SJSA1 (cell line): ENCODE data around the gene IAH1. TPM values are rescaled to one million over a fixed set of nuclear protein-coding genes. Genes with fewer than 3 reads are reported as not detected.

Experiments used
- DNase-seq, 2 experiments: peaks; one replicate each; pipeline ENCODE4 v3.0.0-alpha.2; 2015 to 2020; ENCODE audit warnings: low spot score in 2 of 2, low read depth in 1 of 2
- H3K27ac ChIP-seq: fragments of 250-450 bp; sonication (Bioruptor Pico); 2 replicates; pipeline ENCODE4 v1.5.1; 2020; ENCODE audit warnings: mild to moderate bottlenecking, moderate library complexity
- H3K27me3 ChIP-seq: fragments of 250-450 bp; sonication (Bioruptor Pico); replicated peaks from 2 replicates; pipeline ENCODE4 v1.5.1; 2020; ENCODE audit warnings: mild to moderate bottlenecking, moderate library complexity
- H3K36me3 ChIP-seq: fragments of 250-450 bp; sonication (Bioruptor Pico); 2 replicates; pipeline ENCODE4 v1.5.1; 2020; ENCODE audit warnings: mild to moderate bottlenecking
- H3K4me1 ChIP-seq: fragments of 250-450 bp; sonication (Bioruptor Pico); replicated peaks from 2 replicates; pipeline ENCODE4 v1.6.1; 2021; ENCODE audit warnings: mild to moderate bottlenecking
- H3K4me3 ChIP-seq: fragments of 250-450 bp; sonication (Bioruptor Pico); 2 replicates; pipeline ENCODE4 v1.5.1; 2020; ENCODE audit warnings: mild to moderate bottlenecking
- H3K9me3 ChIP-seq: fragments of 250-450 bp; sonication (Bioruptor Pico); replicated peaks from 2 replicates; pipeline ENCODE4 v1.5.1; 2020; ENCODE audit warnings: mild to moderate bottlenecking
- total RNA-seq: library from RNA; depleted of rRNA; stranded (reverse); fragments of >200 nt; shearing (Covaris generic); gene quantifications from 2 replicates; pipeline ENCODE4 v1.2.3, GENCODE V29; 2014

IAH1 gene
- total RNA-seq, 1 experiment from 2014 or later = 121 TPM

GRCh38 chr2:9462886-9463697 is 11.3 kb upstream of the IAH1 start:
- no peaks in the 10 kb centered on the region for H3K4me1 ChIP-seq
- H3K9me3 ChIP-seq = no peaks in the 10 kb centered on the region
- no peak overlapping the region for H3K27ac ChIP-seq
- H3K4me3 ChIP-seq = no peak overlapping the region
- peaks cover 65% of the 10 kb centered on the region for H3K36me3 ChIP-seq
- no peaks in the 10 kb centered on the region for H3K27me3 ChIP-seq
- DNase-seq = no peak

DNA sequence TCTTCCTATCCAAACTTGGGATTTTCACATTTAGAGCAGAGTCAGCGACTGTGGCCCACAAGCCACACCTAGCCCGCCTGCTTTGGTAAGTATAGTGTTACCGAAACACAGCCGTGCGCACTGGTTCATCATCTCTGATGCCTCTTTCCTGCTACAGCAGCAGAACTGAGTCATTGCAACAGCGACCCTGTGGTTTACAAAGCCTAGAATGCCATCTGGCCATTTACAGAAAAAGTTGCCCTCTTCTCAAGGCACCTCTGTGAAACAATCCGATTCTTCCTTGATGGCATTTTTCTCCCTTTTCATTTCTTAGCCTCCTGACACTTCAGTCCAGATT is 10.7 kb upstream of the IAH1 start:
- Histone ChIP-seq H3K4me1 (no peaks in the 10 kb centered on the region), H3K9me3 (no peaks in the 10 kb centered on the region), H3K27me3 (no peaks in the 10 kb centered on the region), H3K4me3 (no peak overlapping the region), H3K27ac (no peak overlapping the region), H3K36me3 (peaks cover 62% of the 10 kb centered on the region)
- DNase-seq = no peak

DNA sequence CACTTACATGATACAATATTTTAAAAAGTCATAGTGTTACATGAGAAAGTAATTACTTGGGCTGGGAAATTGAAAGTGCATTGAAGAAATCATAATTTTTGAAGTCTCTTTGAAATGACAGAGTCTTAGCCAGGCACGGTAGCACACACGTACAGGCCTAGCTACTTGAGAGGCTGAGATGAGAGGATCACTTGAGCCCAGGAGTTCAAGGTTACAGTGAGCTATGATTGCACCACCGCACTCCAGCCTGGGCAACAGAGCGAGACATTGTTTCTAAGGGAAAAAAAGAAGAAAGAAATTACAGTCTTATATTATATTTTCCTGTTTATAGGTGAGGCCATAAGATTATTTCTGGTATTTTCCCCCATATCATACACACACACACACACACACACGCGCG is 9.2 kb upstream of the IAH1 start:
- H3K36me3 ChIP-seq = peaks cover 62% of the 10 kb centered on the region
- no peaks in the 10 kb centered on the region for H3K27me3 ChIP-seq
- H3K4me3 ChIP-seq = no peak overlapping the region
- no peak for DNase-seq
- H3K9me3 ChIP-seq = no peaks in the 10 kb centered on the region
- no peaks in the 10 kb centered on the region for H3K4me1 ChIP-seq
- H3K27ac ChIP-seq = no peak overlapping the region

DNA sequence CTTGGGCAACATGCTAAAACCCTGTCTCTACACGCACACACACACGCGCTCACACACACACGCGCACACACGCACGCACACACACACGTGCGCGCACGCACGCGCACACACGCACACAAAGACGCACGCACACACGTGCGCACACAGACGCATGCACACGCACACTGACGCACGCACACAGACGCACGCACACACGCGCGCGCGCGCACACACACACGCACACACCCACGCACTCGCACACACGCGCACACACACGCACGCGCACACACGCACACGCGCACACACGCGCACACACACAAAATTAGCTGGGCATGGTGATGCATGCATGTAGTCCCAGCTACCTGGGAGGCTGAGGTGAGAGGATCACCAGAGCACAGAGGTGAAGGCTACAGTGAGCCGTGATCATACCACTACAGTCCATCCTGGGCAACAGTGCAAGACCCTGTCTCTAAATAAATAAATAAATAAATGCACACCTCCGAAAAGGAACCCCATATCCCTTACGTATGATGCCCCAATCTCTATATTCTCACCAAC is 8.1 kb upstream of the IAH1 start:
- Histone ChIP-seq H3K27me3 (no peaks in the 10 kb centered on the region), H3K4me1 (no peaks in the 10 kb centered on the region), H3K9me3 (no peaks in the 10 kb centered on the region), H3K36me3 (peaks cover 66% of the 10 kb centered on the region), H3K27ac (no peak overlapping the region), H3K4me3 (no peak overlapping the region)
- no peak for DNase-seq

DNA sequence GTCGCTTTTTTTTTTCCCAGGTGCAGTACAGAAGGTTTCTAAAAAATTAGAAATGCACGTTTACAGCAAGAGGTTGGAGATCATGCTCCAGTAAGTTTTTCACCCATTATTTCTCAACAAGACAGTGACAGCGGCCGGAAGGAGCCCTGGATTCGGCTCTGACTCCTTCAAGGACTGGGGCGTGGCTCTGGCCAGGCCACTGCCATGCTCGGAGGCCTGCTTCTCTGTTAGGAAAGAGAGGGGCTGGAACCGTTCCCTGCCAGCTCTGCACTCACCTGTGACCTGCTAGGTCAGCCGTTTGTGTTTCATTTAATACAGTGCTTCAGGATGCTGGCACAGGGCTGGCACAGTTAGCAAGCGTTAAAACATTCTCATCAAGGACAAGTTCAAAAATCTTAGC is 6.7 kb upstream of the IAH1 start:
- Histone ChIP-seq H3K4me3 (no peak overlapping the region), H3K27me3 (no peaks in the 10 kb centered on the region), H3K9me3 (no peaks in the 10 kb centered on the region), H3K4me1 (no peaks in the 10 kb centered on the region), H3K36me3 (peaks cover 61% of the 10 kb centered on the region), H3K27ac (no peak overlapping the region)
- DNase-seq = no peak

- DNase-seq = no peak
- no peak overlapping the region for H3K27ac ChIP-seq
- H3K36me3 ChIP-seq = peaks cover 58% of the 10 kb centered on the region
- H3K4me1 ChIP-seq = peaks cover 15% of the 10 kb centered on the region
- no peaks in the 10 kb centered on the region for H3K9me3 ChIP-seq
- no peaks in the 10 kb centered on the region for H3K27me3 ChIP-seq
- H3K4me3 ChIP-seq = no peak overlapping the region
Measured at GRCh38 chr2:9471206-9471605, 3.1 kb upstream of the IAH1 start.

- H3K4me1 ChIP-seq = peaks cover 17% of the 10 kb centered on the region
- no peaks in the 10 kb centered on the region for H3K27me3 ChIP-seq
- H3K4me3 ChIP-seq = no peak overlapping the region
- peaks cover 68% of the 10 kb centered on the region for H3K36me3 ChIP-seq
- H3K9me3 ChIP-seq = no peaks in the 10 kb centered on the region
- DNase-seq = no peak
- no peak overlapping the region for H3K27ac ChIP-seq
Measured at GRCh38 chr2:9472511-9472910, 1.8 kb upstream of the IAH1 start.

- DNase-seq = no peak
- Histone ChIP-seq H3K4me1 (peaks cover 17% of the 10 kb centered on the region), H3K4me3 (peak overlapping the region; percentile 87; the same call in 1 of the 2 replicates), H3K9me3 (no peaks in the 10 kb centered on the region), H3K36me3 (peaks cover 73% of the 10 kb centered on the region), H3K27me3 (no peaks in the 10 kb centered on the region), H3K27ac (no peak overlapping the region)
Measured at GRCh38 chr2:9473308-9473984, 905 bp upstream of the IAH1 start.

- H3K4me3 ChIP-seq = peak overlapping the region; percentile 87
- no peak for DNase-seq
- peak overlapping the region; percentile 76 for H3K27ac ChIP-seq
- peaks cover 72% of the 10 kb centered on the region for H3K36me3 ChIP-seq
- H3K9me3 ChIP-seq = no peaks in the 10 kb centered on the region
- peaks cover 17% of the 10 kb centered on the region for H3K4me1 ChIP-seq
- H3K27me3 ChIP-seq = no peaks in the 10 kb centered on the region
Measured at GRCh38 chr2:9473985-9474360, 378 bp upstream of the IAH1 start.

GRCh38 chr2:9477914-9478313 is 3.6 kb downstream of the IAH1 start:
- Histone ChIP-seq H3K36me3 (peaks cover 82% of the 10 kb centered on the region), H3K9me3 (no peaks in the 10 kb centered on the region)
- DNase-seq = no peak

DNA sequence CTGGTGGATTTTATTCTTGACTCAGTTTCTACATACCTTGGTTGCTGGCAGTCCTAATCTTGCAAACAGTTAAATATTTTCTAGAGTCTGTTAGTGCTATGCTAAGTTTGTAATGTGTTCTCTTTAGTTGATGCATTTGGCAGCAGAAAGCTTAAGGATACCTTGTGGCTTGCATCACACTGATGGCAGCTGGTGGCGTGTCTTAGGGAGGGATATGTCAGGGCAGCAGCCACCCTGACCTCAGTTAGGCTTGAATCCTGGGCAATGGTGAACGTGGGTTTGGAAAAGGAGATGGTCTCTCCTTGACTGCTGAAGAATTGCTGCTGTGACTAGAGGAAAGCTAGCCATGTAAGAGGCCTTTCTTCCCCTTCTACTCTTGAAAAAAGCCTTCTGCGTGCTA is 4.2 kb downstream of the IAH1 start:
- DNase-seq = no peak
- Histone ChIP-seq H3K27ac (no peak overlapping the region), H3K4me3 (no peak overlapping the region), H3K9me3 (no peaks in the 10 kb centered on the region), H3K27me3 (no peaks in the 10 kb centered on the region), H3K36me3 (peaks cover 82% of the 10 kb centered on the region), H3K4me1 (peaks cover 32% of the 10 kb centered on the region)

More at GRCh38 chr2:9477914-9478313, 3.6 kb downstream of the IAH1 start:
- Histone ChIP-seq H3K4me3 (no peak overlapping the region), H3K4me1 (peaks cover 32% of the 10 kb centered on the region), H3K27ac (no peak overlapping the region), H3K27me3 (no peaks in the 10 kb centered on the region)

DNA sequence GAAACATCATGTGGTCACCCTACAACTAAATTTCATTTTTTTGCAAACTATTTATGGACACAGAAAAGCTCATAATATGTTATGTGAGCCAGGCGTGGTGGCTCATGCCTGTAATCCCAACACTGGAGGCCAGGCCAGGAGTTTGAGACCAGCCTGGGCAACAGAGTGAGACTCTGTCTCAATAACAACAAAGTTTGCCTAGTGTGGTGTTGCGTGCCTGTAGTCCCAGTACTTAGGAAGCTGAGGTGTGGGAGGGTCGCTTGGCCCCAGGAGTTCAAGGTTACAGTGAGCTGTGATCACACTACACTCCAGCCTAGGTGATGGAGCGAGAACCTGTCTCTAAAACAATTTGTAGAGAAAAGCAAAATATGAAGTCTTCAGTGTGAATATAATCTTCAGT is 5.8 kb downstream of the IAH1 start:
- Histone ChIP-seq H3K27ac (no peak overlapping the region), H3K4me3 (no peak overlapping the region), H3K36me3 (peaks cover 85% of the 10 kb centered on the region), H3K4me1 (peaks cover 26% of the 10 kb centered on the region), H3K27me3 (no peaks in the 10 kb centered on the region), H3K9me3 (no peaks in the 10 kb centered on the region)
- DNase-seq = peak in 1 of 2 experiments; percentile 30

- Histone ChIP-seq H3K4me1 (peaks cover 15% of the 10 kb centered on the region), H3K9me3 (no peaks in the 10 kb centered on the region), H3K27ac (no peak overlapping the region), H3K4me3 (no peak overlapping the region), H3K36me3 (peaks cover 93% of the 10 kb centered on the region), H3K27me3 (no peaks in the 10 kb centered on the region)
- DNase-seq = no peak
Measured at GRCh38 chr2:9483107-9483506, 8.8 kb downstream of the IAH1 start.

DNA sequence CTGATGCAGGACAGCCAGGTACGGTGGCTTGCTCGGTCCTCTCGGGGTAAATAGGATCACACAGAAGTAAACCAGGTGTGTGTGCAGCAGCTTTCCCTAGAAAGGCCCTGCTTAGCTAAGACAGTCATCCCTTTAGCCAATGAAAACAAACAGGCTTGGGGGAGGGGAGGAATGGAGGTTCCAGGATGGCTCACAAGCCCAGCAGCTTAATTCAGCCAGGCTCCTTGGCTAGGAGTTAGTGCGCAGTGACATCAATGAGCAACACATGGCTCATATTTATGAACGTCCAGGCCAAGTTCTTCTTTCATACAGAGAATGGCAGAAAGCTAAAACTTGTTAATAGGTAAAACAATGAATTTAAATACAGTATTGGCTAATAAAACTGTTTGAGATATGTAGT is 10.2 kb downstream of the IAH1 start:
- peaks cover 96% of the 10 kb centered on the region for H3K36me3 ChIP-seq
- H3K4me1 ChIP-seq = peaks cover 15% of the 10 kb centered on the region

More for the DNA sequence above, 10.2 kb downstream of the IAH1 start:
- H3K27ac ChIP-seq = no peak overlapping the region
- H3K27me3 ChIP-seq = no peaks in the 10 kb centered on the region
- H3K4me3 ChIP-seq = no peak overlapping the region
- DNase-seq = peak in 1 of 2 experiments; percentile 27
- H3K9me3 ChIP-seq = no peaks in the 10 kb centered on the region
